Activated T-helper 1 cell treated with Interleukin-2 at 50 U/mL for 16 hours (primary cell): ENCODE results near the gene OGDHL.
"Not testable (repeated sequence)": the region's sequence is repeated elsewhere in the genome, so short reads cannot be mapped to it uniquely, and the experiment has no call there.

ENCODE experiments used
- DNase-seq: peaks from one replicate; pipeline ENCODE4 v3.0.0-alpha.2; 2020; ENCODE audit warnings: low read depth

OGDHL gene

GRCh38 chr10:49761789-49762565 lies at the start of gene OGDHL:
OGDHL (minus strand) TSS chr10:49762323; CDS start chr10:49758592, 3,731 bp downstream.
- DNase-seq, result no peak

DNA sequence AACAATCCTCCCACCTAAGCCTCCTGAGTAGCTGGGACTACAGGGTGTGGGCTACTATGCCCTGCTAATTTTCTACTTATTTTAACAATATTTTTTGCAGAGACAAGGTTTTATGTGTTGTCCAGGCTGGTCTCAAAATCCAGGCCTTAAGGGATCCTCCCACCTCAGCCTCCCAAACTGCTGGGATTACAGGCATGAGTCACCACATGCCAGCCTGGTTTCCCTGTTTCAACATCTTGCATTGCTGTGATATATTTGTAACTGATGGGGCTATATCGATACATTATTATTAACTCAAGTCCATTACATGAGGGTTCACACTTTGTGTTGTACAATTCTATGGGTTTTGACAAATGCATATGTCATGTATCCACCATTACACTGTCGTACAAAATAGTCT lies 41.9 kb upstream of the OGDHL start:
- no peak for DNase-seq

DNA sequence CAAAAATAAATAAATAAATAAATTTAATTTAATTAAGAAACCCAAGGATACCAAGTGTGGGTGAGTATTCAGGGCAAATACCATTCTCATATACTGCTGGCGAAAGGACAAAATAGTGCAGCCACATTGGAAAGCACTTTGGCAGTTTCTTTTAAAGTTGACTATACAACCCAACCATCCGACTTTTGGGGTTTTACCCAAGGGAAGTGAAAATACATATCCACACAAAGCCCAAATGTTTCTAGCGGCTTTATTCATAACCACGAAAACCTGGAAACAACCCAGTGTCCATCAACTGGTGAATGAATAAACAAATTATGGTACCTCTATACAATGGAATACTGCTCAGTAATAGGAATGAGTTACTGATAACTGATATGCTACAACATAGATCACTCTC lies 36.2 kb upstream of the OGDHL start:
- DNase-seq, result no peak

DNA sequence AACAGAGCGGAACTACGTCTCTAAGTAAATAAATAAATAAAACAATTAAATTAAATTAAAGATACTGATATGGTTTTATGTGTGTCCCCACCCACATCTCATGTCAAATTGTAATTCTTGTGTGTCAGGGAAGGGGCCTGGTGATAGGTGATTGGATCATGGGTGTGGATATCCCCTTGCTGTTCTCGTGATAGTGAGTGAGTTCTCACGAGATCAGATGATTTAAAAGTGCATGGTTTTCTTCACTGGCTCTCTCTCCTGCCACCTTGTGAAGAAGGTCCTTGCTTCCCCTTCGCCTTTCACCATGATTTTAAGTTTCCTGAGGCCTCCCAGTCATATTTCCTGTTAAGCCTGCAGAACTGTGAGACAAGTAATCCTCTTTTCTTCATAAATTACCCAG lies 29.0 kb upstream of the OGDHL start:
- no peak for DNase-seq

DNA sequence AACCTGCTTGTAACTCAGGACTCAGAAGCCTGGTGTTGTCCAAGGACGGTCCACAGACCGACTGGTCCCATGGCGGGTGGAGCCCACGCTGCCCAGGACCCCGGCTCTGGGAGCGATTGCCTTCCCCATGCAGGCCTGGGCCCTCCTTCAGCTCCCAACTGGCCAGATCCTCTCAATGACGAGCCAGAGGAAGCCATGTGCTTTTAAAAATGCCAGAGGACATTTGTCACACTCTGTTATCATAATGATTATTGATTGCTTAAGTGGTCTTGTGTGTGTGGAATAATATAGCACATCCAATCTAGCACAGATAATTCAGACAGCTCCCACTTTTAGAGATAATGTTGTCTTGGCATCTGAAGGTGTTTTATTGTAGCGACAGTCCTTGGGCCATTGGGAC lies 22.6 kb upstream of the OGDHL start:
- no peak for DNase-seq

DNA sequence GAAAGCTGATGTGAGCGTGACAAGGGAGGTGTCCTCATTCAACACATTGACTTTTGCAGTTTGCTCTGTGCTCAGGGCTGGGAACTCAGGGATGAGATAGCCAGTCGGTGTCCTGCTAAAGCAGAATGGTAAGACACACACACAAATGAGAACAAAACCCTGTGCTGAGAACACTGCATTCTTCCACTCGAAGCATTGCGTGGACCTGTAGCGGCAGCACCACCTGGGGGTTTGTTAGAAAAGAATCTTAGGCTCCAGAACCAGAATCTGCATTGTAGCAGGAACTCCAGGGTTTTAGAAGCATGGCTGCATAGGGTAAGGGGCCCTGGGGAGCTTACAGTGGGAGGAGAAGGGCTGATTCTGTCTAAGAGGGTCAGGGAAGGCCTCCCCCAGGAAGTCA lies 21.5 kb upstream of the OGDHL start:
- no peak for DNase-seq

DNA sequence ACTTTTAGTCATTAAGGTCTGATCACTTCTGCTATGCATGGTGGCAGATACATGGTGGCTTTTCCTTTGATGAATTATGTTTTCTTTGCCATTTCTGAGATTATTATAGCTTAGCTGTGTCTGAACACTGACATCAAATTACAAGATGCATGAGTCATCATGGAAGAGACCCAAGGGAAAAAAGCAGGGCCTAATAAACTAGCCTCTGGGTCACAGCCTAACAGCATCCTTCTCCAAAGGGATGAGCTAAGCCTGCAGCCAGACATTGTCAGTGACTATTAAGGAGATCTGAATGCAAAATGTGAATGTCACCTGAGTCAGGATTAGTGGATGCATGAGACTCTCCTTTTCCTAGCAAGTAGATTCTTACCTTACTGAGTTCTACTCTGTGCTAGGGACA lies 19.1 kb upstream of the OGDHL start:
- DNase-seq, result no peak

DNA sequence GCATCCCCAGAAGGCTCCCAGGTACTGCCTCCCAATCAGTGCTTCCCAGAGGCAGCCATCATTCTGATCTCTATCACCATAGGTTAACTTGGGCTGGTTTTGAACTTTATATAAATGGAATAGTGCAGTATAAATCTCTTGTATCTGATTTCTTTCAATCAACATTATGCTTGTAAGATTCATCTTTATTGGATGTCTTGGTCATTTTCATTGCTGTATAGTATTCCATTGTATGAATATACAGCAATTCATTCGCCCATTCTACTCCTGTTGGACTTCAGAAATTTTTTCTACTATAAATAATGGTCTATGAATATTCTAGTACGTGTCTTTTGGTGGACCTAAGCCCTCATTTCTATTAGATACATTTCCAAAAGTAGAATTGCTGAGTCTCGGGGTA lies 16.1 kb upstream of the OGDHL start:
- DNase-seq, result no peak

- DNase-seq, result no peak
These were observed 14.7 kb upstream of the OGDHL start for GRCh38 chr10:49776851-49777250.

DNA sequence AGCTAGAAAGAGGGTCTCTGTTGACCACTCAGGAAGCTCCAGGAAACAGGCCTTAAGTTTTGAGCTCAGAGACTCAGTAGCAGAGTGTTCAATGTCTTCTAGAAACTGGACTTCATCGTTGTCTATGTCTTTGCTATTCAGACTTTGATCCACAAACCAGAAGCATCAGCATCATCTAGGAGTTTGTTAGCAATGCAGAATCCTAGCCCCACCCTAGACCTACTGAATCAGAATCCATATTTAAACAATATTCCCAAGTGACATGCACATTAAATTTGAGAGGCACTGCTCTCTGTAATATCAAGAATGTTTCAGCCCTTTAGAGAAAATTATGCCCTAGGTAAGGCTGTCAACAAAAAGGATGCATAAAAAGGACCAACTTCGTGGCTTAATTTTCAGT lies 12.9 kb upstream of the OGDHL start:
- no peak for DNase-seq

DNA sequence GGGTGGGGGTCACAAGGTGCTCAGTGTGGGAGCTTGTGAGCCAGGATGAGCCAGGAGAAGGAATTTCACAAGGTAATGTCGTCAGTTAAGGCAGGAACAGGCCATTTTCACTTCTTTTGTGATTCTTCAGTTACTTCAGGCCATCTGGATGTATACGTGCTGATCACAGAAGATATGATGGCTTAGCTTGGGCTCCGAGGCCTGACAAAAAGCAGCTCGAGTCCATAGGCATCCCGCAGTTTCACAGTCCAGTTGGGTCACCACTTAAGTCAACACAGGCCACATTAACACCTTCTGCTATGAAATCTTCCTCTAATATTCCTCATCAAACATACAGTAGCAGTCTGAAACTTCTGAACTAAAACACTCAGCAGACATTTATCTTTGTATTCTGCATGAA lies 10.8 kb upstream of the OGDHL start:
- not testable (repeated sequence) for DNase-seq

GRCh38 chr10:49771046-49771445 lies 8.9 kb upstream of the OGDHL start:
- not testable (repeated sequence) for DNase-seq

DNA sequence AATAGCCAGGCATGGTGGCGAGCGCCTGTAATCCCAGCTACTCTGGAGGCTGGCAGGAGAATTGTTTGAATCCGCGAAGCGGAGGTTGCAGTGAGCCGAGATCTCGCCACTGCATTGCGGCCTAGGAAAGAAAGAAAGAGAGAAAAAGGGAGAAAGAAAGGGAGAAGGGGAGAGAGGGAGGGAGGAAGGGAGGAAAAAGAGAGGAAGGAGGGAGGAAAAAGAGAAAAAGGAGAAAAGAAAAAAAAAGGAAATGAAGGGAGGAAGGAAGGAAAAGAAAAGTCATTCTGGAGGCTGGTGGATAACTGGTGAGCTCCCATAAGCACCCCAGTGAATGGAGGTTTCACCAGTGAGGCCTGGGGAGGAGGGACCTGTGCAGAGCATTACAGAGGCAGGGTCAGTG lies 7.6 kb upstream of the OGDHL start:
- DNase-seq, result no peak

DNA sequence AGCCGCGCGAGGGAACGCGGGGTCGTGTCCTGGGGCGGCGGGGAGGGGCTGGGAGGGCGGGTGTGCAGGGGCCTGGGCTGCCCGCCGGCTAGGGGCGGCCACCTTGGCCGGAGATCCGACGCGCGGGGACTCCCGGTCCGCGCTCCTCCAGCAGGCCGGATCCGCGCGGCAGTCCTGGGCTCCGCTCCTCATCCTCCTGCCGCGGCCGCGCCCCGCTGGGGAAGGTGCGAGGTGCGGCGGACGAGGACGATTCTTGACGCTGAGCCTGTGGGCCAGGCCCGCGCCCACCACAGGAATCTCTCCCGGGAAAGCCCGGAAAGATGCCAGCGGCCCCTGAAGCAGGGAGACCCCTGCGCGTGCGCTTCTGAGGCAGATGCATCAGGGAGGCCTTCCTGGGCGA lies 6.6 kb upstream of the OGDHL start:
- DNase-seq, result no peak

- no peak for DNase-seq
These were observed 6.2 kb upstream of the OGDHL start for GRCh38 chr10:49768329-49768728.

DNA sequence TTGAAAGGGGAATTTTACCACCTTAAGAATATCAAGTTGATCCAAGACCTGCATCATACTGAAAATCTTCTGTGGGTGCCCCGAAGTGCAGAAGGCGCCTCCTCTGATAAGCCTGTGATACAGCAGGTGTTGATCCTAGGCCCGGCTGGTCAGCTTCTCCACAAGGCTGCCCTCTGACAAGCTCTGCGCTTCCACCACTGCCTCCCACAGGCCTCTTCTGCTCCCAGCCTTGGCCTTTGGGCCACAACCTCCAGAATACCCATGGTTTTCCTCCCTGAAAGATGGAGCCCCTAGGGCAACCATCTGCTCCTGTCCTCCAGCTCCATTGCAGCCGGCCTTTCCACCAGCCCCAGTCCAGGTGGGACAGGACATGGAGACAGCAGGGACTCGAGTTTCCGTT lies 5.6 kb upstream of the OGDHL start:
- DNase-seq, result no peak

- no peak for DNase-seq
These were observed 4.4 kb upstream of the OGDHL start for GRCh38 chr10:49766484-49766883.

DNA sequence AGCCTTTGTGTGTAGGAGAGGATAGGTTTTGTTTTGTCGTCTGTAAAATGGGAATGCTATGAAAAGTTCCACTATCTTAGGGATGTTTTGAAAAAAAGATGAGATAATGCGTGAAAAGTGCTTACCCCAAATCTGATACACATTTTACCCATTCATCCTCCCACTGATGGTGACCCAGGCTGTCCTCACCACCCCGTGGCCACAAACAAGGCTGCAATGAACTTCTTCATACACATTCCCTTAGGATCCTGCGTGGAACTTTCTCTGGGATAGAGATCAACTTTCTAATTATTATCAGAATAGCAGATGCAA lies 399 bp upstream of the OGDHL start:
- DNase-seq, result no peak

DNA sequence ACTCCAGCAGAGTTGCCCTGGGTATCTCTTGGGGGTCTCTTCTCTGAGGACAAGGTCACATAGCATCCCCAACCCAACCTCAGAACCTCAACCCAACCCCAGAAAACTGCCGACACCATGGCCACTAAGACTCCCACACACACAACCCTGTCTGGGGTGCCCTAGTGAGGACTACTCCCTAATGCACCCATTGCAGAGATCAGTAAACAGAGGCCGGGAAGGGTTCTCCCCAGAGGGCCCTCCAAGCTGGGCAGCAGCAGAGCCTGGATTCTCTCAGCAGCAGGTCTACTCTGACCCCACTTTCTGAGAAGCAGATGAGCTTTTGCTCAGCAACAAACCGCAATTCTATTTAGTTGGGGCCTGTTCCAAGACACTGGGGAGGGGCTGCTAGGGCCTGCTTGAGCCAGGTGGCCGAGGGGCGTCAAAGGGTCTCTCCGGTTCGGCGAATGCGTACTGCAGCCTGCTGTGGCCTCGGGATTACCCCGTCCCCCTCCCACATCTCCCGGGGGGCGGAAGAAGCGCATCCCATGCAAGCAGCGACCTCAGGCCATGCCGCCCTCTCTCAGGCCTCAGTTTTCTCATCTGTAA lies 828 bp downstream of the OGDHL start:
- DNase-seq, result no peak

DNA sequence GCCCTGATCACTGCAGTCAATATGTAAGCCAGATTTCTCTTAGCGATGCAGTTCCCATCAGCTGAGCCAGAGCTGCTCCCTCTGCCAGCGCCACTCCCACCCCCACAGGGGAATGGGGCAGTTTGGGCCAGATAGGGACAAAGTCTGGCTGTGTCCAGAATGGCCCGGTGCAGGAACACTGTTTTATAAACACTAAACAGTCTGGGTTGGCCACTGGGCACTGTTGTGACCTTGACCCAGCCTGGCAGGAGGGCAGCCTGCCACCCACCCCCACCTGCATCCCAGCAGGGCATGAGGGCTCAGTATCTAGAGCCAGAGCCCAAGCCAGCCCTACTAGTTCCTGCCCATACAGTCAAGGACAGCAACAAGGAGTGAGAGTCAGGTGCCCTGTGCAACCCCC lies 1.3 kb downstream of the OGDHL start:
- no peak for DNase-seq

DNA sequence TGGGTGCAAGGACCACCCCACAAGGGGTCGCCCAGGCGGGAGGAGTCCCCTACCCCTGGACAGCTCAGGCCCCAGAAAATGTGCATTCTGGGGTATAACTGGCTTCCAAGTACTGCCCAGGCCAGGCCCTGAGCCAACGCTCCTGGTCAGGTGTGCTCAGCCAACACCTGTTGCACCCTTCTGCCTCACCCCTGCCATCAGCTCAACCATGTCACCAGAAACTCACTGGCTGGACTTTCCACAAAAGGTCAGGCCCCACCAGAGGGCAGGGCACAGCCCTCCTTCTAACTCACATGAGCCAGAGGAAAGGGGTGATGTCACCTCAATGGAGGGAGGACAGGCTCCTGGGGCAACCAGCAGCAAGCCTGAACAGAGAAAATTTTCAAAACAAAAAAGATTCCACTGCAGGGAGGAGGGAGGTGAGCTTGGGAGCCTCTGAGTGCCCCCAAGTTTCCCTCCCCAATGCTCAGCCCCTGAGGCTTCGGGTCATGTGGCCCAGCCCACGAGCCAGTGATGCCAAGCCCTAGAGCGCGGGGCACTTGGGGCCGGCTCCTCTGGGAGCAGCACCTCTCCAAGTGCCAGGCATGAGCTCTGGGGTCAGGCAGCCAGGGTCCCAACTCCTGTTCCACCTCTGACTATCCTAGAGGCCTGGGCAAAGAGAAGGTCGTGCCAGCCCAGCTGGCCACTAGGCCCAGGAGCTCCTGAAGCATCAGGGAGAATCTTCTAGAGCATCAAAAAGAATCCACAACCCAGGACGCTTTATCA lies 2.2 kb downstream of the OGDHL start:
- no peak for DNase-seq

- DNase-seq, result no peak
These were observed 3.7 kb downstream of the OGDHL start for GRCh38 chr10:49758249-49758930.

DNA sequence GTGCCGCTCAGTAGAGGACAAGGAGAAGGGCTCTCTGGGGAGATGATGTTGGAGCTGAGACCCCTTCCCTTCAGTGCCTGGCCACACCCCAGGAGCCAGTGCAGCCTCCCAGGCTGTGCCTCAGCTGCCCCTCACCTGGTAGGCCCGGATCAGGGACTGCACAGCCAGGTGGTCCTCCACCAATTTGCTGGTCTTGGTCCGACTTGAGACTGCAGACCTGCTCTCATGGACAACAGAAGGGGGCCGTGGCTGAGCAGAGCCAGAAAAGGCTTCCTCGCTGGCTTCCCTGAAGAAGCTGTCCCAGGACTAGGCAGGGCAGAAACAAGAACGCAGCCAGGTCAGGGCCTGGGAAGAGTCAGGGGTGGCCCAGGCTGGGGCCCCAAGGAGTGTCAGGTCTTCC lies 5.5 kb downstream of the OGDHL start:
- no peak for DNase-seq
